Right lobe of liver (tissue), 4 donors: ENCODE results near the gene CYP2U1.
"Not testable (repeated sequence)": the region's sequence is repeated elsewhere in the genome, so short reads cannot be mapped to it uniquely, and the experiment has no call there.

Source experiments
- POLR2A ChIP-seq: fragments of 450-650 bp; IDR thresholded peaks from one replicate; pipeline ENCODE4 v1.6.1; 2017; ENCODE audit warnings: antibody characterized with exemption, mild to moderate bottlenecking
- TF ChIP-seq, protein P1 (sequence below), 4 donors: fragments of 200-600 bp in 3 of 4; fragments of 450-650 bp in 1 of 4; IDR thresholded peaks; one replicate each; pipeline versions ENCODE4 v1.5.1 to v1.8.0; 2016 to 2022; ENCODE audit warnings: antibody characterized with exemption in 4 of 4, mild to moderate bottlenecking in 2 of 4
- donor health status: DM: no; HTN: no; CAD: no.
- donor health status: DM: no; HTN: no; CAD: no.
- donor health status: DM: no; HTN: yes; CAD: no.

DNA sequence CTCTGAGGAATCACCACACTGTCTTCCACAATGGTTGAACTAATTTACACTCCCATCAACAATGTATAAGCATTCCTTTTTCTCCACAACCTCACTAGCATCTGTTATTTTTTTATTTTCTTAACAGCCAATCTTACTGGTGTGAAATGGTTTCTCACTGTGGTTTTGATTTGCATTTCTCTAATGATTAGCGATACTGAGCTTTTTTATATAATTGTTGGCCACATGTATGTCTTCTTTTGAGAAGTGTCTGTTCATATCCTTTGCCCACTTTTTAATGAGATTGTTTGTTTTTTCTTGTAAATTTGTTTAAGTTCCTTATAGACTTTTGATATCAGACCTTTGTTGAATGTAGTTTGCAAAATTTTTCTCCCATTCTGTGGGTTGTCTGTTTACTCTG is 36.6 kb downstream of the CYP2U1 start:
- TF ChIP-seq, protein P1, sequence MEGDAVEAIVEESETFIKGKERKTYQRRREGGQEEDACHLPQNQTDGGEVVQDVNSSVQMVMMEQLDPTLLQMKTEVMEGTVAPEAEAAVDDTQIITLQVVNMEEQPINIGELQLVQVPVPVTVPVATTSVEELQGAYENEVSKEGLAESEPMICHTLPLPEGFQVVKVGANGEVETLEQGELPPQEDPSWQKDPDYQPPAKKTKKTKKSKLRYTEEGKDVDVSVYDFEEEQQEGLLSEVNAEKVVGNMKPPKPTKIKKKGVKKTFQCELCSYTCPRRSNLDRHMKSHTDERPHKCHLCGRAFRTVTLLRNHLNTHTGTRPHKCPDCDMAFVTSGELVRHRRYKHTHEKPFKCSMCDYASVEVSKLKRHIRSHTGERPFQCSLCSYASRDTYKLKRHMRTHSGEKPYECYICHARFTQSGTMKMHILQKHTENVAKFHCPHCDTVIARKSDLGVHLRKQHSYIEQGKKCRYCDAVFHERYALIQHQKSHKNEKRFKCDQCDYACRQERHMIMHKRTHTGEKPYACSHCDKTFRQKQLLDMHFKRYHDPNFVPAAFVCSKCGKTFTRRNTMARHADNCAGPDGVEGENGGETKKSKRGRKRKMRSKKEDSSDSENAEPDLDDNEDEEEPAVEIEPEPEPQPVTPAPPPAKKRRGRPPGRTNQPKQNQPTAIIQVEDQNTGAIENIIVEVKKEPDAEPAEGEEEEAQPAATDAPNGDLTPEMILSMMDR (IDR thresholded peaks at IDR 0.05) = not testable (repeated sequence)
- TF ChIP-seq POLR2A = not testable (repeated sequence)
